ES-I3 (cell line): ENCODE results near the gene JOSD2.
A peak's percentile ranks its signal among the peaks of the same experiment; 100 is the strongest.

ENCODE experiments used
- H3K36me3 ChIP-seq: 2 replicates; pipeline ENCODE4 v1.6.1; 2013; ENCODE audit warnings: mild to moderate bottlenecking, low read length, control low read depth, moderate library complexity; ENCODE audit not compliant: insufficient read depth
- H3K4me1 ChIP-seq: 2 replicates; pipeline ENCODE4 v1.6.1; 2013; ENCODE audit warnings: mild to moderate bottlenecking, control low read depth, low read length; ENCODE audit not compliant: insufficient read depth
- H3K9ac ChIP-seq: 2 replicates; pipeline ENCODE4 v1.6.1; 2013; ENCODE audit warnings: low read depth, mild to moderate bottlenecking, low read length, moderate library complexity
- H3K9me3 ChIP-seq: 2 replicates; pipeline ENCODE4 v1.6.1; 2013; ENCODE audit warnings: mild to moderate bottlenecking, low read length, moderate library complexity; ENCODE audit not compliant: control insufficient read depth, insufficient read depth

Gene JOSD2

DNA sequence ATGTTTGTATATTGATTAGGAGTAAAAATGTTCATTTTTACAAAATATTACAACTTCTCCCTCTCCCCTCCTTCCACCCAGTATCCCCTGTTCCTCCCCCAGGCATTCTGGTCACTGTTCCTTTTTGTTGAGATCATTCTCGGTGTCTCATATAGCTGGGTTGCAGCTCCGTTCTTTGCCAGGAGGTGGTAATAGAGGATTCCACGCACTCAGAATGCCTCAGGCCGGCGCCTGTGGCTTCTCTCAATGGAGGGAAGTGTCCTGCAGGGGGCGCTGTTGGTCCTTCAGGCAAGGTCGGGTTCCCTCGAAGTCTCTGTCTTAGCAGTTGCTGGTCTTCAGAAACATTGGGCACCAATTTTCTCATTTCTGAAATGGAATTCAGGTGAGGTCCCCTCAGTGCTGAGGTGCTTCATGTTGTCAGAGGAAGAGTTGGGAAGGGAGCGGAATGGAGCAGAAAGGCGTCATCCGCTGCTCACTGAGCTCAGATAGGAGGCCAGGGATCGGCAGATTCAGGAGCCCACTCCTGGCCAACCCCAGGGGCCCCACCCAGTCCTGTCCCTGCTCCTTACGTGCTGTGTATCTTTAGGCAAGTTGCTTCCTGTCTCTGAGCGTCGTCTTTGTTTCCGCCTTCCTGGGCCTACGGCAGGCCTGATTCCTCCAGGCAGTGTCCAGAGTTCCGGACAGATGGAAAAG lies 24.0 kb downstream of the JOSD2 start:
- Histone ChIP-seq H3K9ac (no peak overlapping the region), H3K36me3 (no peaks in the 10 kb centered on the region), H3K4me1 (peaks cover 7% of the 10 kb centered on the region; the same call in 1 of the 2 replicates), H3K9me3 (peaks cover 11% of the 10 kb centered on the region)

DNA sequence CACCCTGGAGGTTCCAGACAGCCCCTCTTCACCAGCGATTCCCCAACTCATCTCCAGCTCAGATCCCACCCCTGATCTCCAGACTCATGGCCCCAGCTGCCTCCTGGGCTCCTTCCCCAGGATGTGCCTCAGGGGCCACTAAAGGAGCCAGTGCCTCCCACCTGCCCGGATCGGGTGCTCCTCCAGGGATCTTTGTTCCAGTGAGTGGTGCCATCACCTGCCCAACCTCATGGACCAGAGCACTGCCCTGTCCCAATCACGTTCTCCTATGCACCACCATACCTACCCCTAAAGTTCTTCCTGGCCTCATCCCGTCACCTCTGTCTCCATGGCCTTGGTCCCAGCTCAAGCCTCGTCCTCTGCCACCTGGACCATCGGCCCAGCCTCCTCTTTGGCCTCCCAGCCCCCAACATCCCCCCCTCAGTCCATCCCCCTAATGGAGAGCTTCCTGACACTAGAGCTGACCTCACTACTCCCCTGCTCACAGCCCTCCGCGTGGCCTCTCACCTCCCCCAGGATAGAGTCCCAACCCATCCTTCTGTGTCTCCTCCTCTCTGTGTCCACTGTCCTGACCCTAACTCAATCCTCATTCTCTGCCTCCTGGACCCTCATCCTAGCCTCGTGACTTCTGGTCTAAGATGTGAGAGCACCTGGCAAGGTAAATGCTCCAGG lies 25.6 kb downstream of the JOSD2 start:
- no peaks in the 10 kb centered on the region for H3K36me3 ChIP-seq
- H3K9me3 ChIP-seq, result peaks cover 11% of the 10 kb centered on the region

DNA sequence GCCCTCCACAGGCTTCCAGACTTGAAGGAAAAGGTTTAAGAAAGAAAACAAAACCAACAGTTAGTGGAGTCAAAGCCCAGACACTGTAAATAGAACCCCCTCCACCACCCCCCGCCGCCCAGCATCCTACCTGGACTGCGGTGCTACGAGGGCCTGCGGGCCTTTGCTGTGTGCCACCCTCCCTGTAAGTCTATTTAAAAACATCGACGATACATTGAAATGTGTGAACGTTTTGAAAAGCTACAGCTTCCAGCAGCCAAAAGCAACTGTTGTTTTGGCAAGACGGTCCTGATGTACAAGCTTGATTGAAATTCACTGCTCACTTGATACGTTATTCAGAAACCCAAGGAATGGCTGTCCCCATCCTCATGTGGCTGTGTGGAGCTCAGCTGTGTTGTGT lies 28.1 kb downstream of the JOSD2 start:
- Histone ChIP-seq H3K9me3 (peaks cover 11% of the 10 kb centered on the region), H3K36me3 (peaks cover 4% of the 10 kb centered on the region), H3K9ac (no peak overlapping the region), H3K4me1 (no peaks in the 10 kb centered on the region)

More for the DNA sequence above, 25.6 kb downstream of the JOSD2 start:
- H3K9ac ChIP-seq, result no peak overlapping the region
- no peaks in the 10 kb centered on the region for H3K4me1 ChIP-seq

DNA sequence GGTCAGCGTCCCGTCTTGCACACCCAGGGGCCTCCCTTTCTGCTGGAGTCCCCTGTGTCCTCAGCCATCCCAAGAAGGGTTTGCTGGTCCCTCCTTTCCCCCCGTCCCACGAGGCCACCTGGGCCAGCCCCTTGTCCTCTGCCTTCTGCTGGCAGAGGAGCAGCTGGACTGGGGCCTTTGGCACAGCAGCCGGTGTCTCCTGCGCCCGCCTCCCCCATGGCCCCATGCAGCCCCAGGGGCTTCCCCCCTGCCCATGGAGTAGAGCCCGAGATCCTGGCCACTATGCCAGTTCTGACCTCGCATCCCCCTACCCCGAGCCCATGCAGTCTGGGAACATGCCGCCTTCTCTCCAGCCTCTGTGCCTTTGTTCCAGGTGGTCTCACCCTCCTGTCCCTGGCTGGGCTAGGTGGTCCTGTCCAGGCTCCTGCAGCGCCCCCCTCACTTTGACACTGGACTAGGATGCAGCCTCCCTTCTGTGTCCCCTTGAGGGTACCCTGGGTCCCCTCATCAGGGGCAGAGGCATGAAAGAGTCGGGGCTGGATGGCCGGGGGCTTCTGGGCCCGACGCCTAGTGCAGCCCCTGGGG lies 28.6 kb downstream of the JOSD2 start:
- Histone ChIP-seq H3K4me1 (no peaks in the 10 kb centered on the region), H3K9ac (no peak overlapping the region), H3K9me3 (peaks cover 11% of the 10 kb centered on the region), H3K36me3 (peaks cover 4% of the 10 kb centered on the region)

DNA sequence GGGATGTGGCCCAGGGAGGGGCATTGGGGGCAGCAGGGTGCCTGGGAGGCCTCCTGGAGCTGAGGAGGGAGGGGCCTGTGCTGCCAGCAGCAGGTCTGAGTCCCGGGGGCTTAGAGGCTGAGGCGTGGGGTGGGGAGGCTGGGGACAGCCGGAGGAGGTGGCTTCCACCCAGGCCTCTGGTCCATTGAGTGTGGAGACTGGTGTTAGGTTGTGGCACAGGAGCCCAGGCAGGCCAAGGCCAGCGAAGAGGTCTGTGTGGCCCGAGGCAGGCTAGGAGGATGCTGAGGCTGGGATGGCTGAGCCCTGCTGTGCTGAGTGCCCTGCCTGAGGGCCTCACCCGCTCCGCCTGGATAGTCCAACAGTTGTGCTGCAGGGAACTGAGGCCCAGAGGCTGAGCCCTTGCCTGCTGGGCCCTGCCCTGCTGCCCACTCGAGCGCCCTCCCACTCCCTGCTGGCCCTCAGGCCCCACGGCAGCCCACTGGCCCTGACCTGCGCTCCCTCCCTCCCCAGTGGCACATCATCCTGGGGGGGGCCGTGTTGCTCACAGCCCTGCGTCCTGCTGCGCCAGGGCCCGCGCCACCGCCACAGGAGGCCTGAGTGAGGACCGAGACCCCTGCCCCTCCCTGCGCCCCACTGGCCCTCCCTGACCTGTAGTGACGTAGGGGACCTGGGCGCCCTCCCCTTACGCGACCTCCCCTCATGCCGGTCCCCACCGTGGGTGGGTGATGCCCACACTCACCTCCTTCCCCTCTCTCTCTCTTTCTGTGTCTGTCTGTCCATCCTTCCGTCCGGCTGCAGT lies 29.4 kb downstream of the JOSD2 start:
- Histone ChIP-seq H3K9ac (no peak overlapping the region), H3K9me3 (peaks cover 10% of the 10 kb centered on the region), H3K4me1 (no peaks in the 10 kb centered on the region), H3K36me3 (peaks cover 4% of the 10 kb centered on the region)

DNA sequence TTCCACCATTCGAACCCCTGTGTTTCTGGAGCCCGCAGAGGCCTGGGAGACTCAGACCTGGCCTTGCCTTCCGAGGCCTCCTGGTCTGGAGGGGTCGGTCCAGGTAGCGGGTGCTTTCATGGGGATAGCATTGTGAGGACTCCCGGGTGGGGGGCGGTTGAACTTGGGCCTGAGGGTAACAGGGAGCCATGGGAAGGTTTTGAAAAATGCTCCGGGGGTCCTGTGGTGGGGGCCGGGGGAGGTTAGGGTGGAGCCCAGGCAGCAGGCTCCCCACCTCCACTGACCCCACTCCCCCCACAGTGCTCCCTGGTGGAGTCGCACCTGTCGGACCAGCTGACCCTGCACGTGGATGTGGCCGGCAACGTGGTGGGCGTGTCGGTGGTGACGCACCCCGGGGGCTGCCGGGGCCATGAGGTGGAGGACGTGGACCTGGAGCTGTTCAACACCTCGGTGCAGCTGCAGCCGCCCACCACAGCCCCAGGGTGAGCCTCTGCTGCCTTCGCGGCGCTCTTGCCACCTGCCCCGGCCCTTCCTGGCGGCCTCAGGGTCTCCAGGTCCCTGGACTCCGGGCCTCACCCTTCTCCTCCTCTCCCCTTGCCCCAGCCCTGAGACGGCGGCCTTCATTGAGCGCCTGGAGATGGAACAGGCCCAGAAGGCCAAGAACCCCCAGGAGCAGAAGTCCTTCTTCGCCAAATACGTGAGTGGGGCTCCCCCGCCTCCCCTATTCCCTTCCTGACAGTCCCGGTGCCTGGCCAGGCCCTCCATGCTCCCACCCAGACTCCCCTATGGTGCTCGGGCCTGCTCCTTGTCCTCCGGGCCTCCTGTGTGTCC lies 30.5 kb downstream of the JOSD2 start:
- Histone ChIP-seq H3K9me3 (no peaks in the 10 kb centered on the region; the same call in 1 of the 2 replicates), H3K9ac (no peak overlapping the region), H3K4me1 (no peaks in the 10 kb centered on the region), H3K36me3 (peaks cover 4% of the 10 kb centered on the region)

DNA sequence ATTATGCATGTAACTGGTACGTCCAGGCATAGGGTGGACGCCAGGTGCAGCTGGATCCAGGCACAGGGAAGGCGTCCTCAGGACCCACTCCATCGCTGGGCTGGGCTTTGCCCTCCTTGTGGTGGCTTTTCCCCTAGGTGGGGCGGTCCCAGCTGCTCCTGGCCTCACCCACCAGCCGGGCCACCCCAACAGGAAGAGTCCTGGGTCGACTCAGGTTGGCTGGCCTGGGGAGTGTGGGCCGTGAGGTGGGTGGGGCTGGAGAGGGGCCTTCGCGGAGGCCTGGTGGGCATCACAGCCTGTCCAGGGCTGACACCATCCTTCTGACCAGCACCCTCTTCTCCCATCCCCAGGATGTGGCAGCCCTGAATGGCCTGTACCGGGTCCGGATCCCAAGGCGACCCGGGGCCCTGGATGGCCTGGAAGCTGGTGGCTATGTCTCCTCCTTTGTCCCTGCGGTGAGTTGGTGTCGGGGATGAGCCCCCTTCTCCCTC lies 31.2 kb downstream of the JOSD2 start:
- peaks cover 4% of the 10 kb centered on the region for H3K36me3 ChIP-seq
- no peak overlapping the region for H3K9ac ChIP-seq
- no peaks in the 10 kb centered on the region; the same call in 1 of the 2 replicates for H3K9me3 ChIP-seq
- H3K4me1 ChIP-seq, result no peaks in the 10 kb centered on the region

DNA sequence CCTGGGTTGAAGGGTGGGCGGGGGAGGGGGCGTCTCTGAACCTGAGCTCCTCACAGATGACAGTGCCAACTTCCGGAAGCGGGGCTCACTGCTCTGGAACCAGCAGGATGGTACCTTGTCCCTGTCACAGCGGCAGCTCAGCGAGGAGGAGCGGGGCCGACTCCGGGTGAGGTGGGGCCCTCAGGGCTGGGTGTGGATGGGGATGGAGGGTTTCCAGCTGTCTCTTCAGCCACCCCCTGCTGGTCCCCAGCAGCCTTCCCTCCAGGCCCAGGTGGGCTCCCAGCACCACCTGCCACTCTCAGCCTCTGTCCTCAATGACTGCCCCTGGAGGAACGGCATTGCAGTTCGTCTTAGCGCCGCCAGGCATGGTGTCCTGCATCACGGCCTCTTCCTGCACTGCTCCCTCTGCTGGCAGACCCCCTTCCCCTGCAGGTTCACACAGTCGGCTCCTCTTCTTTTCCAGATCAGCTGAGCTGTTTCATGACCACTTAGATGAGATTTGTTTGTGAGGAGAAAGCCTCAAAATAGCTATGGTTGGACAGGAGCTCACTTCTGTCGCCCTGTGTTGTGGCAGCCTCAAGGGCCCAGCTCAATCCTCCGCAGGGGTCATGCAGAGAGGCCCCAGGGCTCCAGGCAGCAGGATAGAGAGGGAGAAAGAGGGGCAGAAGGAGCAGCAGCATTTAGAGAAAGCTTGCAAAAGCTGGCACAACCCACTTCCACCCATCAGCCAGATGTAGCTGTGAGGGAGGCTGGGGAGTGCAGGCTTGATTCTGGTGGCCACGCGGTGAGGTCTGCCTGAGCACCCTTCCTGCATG lies 31.9 kb downstream of the JOSD2 start:
- H3K9me3 ChIP-seq, result no peaks in the 10 kb centered on the region
- H3K9ac ChIP-seq, result no peak overlapping the region
- H3K36me3 ChIP-seq, result peaks cover 4% of the 10 kb centered on the region
- no peaks in the 10 kb centered on the region for H3K4me1 ChIP-seq

DNA sequence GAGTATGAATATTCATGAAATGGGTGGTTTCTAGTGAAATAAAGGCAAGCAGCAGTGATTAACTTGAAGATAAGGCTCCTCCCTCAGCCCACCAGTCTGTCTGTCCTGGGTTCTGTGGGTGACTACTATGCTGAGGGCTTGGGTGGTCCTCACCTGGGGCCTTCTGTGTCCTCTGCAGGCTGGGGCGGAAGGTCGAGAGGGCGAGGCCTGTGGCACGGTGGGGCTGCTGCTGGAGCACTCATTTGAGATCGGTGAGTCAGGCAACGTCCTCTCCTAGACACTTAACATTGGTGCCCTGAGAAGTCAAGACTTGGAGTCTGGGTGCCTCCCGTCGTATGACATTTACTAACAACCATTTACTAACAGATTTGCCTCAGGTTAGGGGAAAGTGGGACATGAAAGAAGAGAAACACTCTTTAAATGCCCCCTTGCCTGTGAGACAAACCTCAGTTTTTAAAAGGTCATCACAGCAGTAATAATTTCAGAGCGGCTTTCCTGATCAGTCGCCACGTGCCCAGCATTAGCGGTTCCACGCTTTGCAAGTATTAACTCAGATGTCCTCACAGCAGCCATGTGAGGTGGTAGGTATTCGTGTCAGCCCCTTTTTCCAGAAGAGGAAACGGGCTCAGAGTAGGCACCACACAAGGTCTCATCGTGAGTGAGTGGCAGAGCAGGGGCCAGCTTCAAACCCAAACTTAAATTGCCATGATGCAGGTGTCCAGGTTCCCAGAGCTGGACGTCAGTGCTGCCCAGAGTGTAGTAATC lies 33.1 kb downstream of the JOSD2 start:
- Histone ChIP-seq H3K4me1 (no peaks in the 10 kb centered on the region), H3K9ac (no peak overlapping the region), H3K36me3 (peaks cover 4% of the 10 kb centered on the region), H3K9me3 (no peaks in the 10 kb centered on the region)

DNA sequence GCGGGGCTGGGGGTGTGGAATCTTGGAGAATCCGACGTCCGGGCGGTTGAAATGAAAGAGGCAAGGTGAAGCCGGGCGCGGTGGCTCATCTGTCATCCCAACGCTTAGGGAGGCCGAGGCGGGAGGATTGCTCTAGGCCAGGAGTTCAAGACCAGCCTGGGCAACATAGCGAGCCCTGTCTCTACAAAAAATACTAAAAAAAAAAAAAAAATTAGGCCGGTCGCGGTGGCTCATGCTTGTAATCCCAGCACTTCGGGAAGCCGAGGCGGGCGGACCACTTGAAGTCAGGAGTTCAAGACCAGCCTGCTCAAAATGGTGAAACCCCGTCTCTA lies 34.1 kb downstream of the JOSD2 start:
- H3K4me1 ChIP-seq, result no peaks in the 10 kb centered on the region
- H3K9me3 ChIP-seq, result no peaks in the 10 kb centered on the region
- H3K36me3 ChIP-seq, result peaks cover 4% of the 10 kb centered on the region
- peak overlapping the region; percentile 100; the same call in 1 of the 2 replicates for H3K9ac ChIP-seq

DNA sequence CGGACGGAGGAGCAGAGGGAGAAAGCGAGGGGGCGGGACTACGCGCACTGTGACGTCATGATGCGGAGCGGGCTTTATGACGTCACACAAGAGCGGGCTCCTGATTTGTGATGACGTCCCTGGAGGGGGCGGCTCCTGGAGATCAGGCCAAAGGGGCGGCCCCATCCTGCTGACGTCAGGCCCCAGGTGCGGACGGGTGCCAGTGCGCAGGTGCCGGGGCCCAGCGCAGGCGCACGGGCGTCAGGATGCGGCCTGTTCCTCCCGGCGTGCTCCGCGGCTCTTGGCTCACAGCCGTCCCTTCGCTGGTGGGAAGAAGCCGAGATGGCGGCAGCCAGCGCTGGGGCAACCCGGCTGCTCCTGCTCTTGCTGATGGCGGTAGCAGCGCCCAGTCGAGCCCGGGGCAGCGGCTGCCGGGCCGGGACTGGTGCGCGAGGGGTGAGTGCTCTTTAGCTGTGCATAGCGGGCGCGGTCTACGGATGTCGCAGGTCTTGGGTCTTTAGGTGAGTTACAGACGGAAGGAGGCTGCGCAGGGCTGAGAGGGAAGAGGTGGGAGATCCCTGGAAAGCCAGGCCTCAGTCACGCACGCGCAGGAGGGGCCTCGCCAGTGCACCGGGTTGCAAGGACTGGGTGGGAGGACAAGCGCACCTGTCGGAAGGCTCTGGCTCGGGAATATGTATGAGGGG lies 34.6 kb downstream of the JOSD2 start, which contains the start of the genes EMC10 and GARIN5A:
EMC10 (plus strand) TSS at position 284 of the 683 bp plus-strand sequence; CDS start at position 322, 38 bp downstream.
GARIN5A (minus strand) TSS at position 625 of the 683 bp plus-strand sequence; CDS start at position 165, 460 bp downstream.
- Histone ChIP-seq H3K36me3 (peaks cover 4% of the 10 kb centered on the region), H3K4me1 (no peaks in the 10 kb centered on the region), H3K9ac (peak within 1 kb of the TSS; percentile 100), H3K9me3 (no peaks in the 10 kb centered on the region)

DNA sequence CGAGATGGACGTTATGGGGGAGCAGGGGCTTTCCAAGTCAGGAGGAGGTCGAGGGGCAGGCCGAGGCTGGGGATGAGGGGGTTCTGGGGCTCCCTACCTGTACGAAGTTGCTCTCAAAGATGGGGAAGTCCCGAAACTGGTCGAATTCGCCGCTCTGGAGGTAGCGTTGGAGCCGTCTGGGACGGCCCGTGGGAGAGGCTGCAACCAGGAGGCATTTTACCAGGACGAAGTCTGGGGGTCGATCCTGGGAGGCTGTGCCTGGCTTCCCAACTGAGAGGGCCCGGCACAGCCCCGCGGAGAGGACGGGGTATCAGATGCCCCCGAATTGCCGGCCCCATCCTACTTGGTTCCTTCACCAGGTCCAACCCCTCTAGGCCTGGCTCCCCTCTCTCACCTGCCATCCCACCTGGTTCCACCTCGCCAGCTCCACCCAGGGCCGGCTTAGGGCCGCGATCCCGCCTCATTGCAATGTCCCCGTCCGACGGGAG lies 35.2 kb downstream of the JOSD2 start:
- H3K36me3 ChIP-seq, result peaks cover 4% of the 10 kb centered on the region
- H3K9me3 ChIP-seq, result no peaks in the 10 kb centered on the region
- H3K4me1 ChIP-seq, result no peaks in the 10 kb centered on the region
- H3K9ac ChIP-seq, result peak overlapping the region; percentile 100
